ENCODE measurements around the gene RBBP8NL. TPM values are rescaled to one million over a fixed set of nuclear protein-coding genes. Genes with fewer than 3 reads are reported as not detected.

The RBBP8NL gene
- polyA plus RNA-seq, 1 donor (not counting 4 experiments of a cell fraction or from before 2014, with no cell fraction given), result 0.13 TPM

DNA sequence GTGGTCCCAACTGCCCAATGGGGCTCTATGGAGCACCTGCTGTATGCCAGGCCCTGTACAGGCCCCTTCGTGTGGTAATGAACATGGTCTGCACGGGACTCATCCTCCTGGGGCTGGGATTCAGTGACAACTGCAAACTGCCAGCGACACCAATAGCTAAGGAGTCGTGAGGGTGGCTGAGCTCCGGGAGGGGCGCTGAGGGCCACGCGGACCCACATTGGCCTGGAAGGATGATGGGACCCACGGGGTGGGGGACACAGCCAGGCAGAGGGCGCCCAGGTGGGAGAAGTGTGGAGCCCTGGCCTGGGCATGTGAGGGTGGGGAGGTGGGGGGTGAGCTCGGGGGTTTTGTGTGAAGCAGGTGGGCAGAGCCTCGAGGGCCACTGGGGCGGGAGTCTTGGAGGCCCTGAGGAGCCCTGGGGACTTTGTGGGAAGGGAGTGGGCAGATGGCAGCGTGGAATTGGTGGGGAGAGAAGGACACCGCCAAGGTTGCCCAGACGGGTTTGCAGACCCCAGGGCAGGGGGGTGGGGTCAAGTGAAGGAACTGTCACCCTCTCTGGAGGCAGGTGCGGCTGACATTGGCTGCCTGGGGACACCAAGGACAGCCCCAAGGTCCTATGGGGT is 26.0 kb upstream of the RBBP8NL start:
- no peak overlapping the region for H3K9ac ChIP-seq (ENCODE audit: control insufficient read depth, extremely low read depth, insufficient read depth, low read length)
- H3K36me3 ChIP-seq (ENCODE audit: control insufficient read depth in 2 of 2, extremely low read depth in 1 of 2, insufficient read depth in 2 of 2, low read length in 2 of 2), result no peaks in the 10 kb centered on the region
- H3K27ac ChIP-seq (ENCODE audit: control insufficient read depth, insufficient read depth, low read length), result no peak overlapping the region
- no peaks in the 10 kb centered on the region for H3K9me3 ChIP-seq (ENCODE audit: control insufficient read depth, low read depth, low read length)
- DNase-seq (ENCODE audit: low read depth, low spot score) (no peak), FAIRE-seq (no peak)
- H3K9me1 ChIP-seq (ENCODE audit: control insufficient read depth, extremely low read depth, insufficient read depth, low read length), result no peaks in the 10 kb centered on the region
- peaks cover 13% of the 10 kb centered on the region for H3K27me3 ChIP-seq (ENCODE audit: control insufficient read depth, extremely low read depth, insufficient read depth, low read length)
- no peak overlapping the region for H3K4me3 ChIP-seq (ENCODE audit: control insufficient read depth in 2 of 3, extremely low read depth in 1 of 3, insufficient read depth in 2 of 3, low read depth in 1 of 3, low read length in 3 of 3)
- H3K4me1 ChIP-seq (ENCODE audit: control insufficient read depth, extremely low read depth, insufficient read depth, low read length), result no peaks in the 10 kb centered on the region
- dilution Hi-C loops (cut with MboI; ENCODE audit: extremely low pct_ligation_motif_present, low sequenced_read_pairs), result no loop called here
- H2AFZ ChIP-seq (ENCODE audit: control insufficient read depth, low read length), result no peak overlapping the region
- H4K20me1 ChIP-seq (ENCODE audit: control insufficient read depth, extremely low read depth, insufficient read depth, low read length), result no peaks in the 10 kb centered on the region
- TF ChIP-seq EZH2 (IDR thresholded peaks at IDR 0.05; ENCODE audit: low read length), result no peak
- TF ChIP-seq, protein P1, sequence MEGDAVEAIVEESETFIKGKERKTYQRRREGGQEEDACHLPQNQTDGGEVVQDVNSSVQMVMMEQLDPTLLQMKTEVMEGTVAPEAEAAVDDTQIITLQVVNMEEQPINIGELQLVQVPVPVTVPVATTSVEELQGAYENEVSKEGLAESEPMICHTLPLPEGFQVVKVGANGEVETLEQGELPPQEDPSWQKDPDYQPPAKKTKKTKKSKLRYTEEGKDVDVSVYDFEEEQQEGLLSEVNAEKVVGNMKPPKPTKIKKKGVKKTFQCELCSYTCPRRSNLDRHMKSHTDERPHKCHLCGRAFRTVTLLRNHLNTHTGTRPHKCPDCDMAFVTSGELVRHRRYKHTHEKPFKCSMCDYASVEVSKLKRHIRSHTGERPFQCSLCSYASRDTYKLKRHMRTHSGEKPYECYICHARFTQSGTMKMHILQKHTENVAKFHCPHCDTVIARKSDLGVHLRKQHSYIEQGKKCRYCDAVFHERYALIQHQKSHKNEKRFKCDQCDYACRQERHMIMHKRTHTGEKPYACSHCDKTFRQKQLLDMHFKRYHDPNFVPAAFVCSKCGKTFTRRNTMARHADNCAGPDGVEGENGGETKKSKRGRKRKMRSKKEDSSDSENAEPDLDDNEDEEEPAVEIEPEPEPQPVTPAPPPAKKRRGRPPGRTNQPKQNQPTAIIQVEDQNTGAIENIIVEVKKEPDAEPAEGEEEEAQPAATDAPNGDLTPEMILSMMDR (optimal IDR thresholded peaks at IDR 0.05 in 1 of 3, IDR thresholded peaks at IDR 0.05 in 1 of 3, conservative IDR thresholded peaks at IDR 0.05 in 1 of 3; ENCODE audit: extremely low read depth in 1 of 3, insufficient read depth in 2 of 3, low read length in 3 of 3), result no peak
- no peak overlapping the region for H3K4me2 ChIP-seq (ENCODE audit: control insufficient read depth, extremely low read depth, insufficient read depth, low read depth, low read length)
- H3K79me2 ChIP-seq (ENCODE audit: control insufficient read depth, insufficient read depth, low read length), result no peaks in the 10 kb centered on the region

DNA sequence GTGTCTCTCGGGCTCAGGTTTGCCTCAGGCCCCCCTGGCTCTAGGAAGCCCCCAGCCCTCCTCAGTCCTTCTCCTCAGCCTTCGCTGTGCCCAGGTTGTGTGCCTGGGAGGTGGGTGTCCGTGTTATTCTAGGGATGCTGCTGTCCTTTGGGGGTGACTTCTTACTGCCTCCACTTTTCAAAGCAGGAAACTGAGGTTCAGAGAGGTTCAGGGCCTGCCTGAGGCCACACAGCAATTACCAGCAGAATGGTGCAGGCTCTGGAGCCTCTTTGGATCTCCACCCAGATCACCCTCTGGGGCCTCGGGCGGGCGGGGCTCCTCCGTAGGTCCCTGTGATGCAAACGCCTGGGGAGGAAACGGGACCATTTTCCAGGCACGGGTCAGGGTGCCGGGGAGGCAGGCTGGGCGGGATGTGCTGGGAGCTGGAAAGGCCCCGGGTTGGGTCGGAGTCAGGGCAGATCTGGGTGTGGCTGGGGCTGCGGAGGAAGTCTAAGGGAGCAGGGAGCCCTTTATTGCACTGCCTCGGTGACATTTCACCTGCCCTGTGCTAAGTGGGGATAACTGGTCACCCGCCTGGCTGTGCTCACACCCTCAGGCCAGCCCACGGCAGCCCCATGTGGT is 25.2 kb upstream of the RBBP8NL start:
- Histone ChIP-seq H3K27me3 (ENCODE audit: control insufficient read depth, extremely low read depth, insufficient read depth, low read length) (peaks cover 10% of the 10 kb centered on the region), H4K20me1 (ENCODE audit: control insufficient read depth, extremely low read depth, insufficient read depth, low read length) (no peaks in the 10 kb centered on the region), H3K9me1 (ENCODE audit: control insufficient read depth, extremely low read depth, insufficient read depth, low read length) (no peaks in the 10 kb centered on the region), H3K79me2 (ENCODE audit: control insufficient read depth, insufficient read depth, low read length) (no peaks in the 10 kb centered on the region), H3K4me3 (ENCODE audit: control insufficient read depth in 2 of 3, extremely low read depth in 1 of 3, insufficient read depth in 2 of 3, low read depth in 1 of 3, low read length in 3 of 3) (no peak overlapping the region), H3K4me2 (ENCODE audit: control insufficient read depth, extremely low read depth, insufficient read depth, low read depth, low read length) (no peak overlapping the region), H3K27ac (ENCODE audit: control insufficient read depth, insufficient read depth, low read length) (no peak overlapping the region), H3K36me3 (ENCODE audit: control insufficient read depth in 2 of 2, extremely low read depth in 1 of 2, insufficient read depth in 2 of 2, low read length in 2 of 2) (no peaks in the 10 kb centered on the region), H3K9me3 (ENCODE audit: control insufficient read depth, low read depth, low read length) (no peaks in the 10 kb centered on the region), H3K9ac (ENCODE audit: control insufficient read depth, extremely low read depth, insufficient read depth, low read length) (no peak overlapping the region), H2AFZ (ENCODE audit: control insufficient read depth, low read length) (no peak overlapping the region), H3K4me1 (ENCODE audit: control insufficient read depth, extremely low read depth, insufficient read depth, low read length) (no peaks in the 10 kb centered on the region)
- dilution Hi-C loops (cut with MboI; ENCODE audit: extremely low pct_ligation_motif_present, low sequenced_read_pairs), result no loop called here
- DNase-seq (ENCODE audit: low read depth, low spot score), result no peak
- no peak for FAIRE-seq
- TF ChIP-seq EZH2 (IDR thresholded peaks at IDR 0.05; ENCODE audit: low read length), result no peak
- TF ChIP-seq, protein P1 (optimal IDR thresholded peaks at IDR 0.05 in 1 of 3, IDR thresholded peaks at IDR 0.05 in 1 of 3, conservative IDR thresholded peaks at IDR 0.05 in 1 of 3; ENCODE audit: extremely low read depth in 1 of 3, insufficient read depth in 2 of 3, low read length in 3 of 3), result no peak
